SJCRH30 (cell line): Measurements from ENCODE around the gene CFAP20DC. TPM values are rescaled to one million over a fixed set of nuclear protein-coding genes. Genes with fewer than 3 reads are reported as not detected.
"Not testable (repeated sequence)": the region's sequence is repeated elsewhere in the genome, so short reads cannot be mapped to it uniquely, and the experiment has no call there.

Source experiments
- DNase-seq, 2 experiments: peaks; one replicate each; pipeline ENCODE4 v3.0.0-alpha.2; 2015 to 2020
- H3K27ac ChIP-seq: fragments of 250-450 bp; sonication (Bioruptor Pico); 2 replicates; pipeline ENCODE4 v1.5.1; 2020; ENCODE audit warnings: mild to moderate bottlenecking, moderate library complexity
- H3K27me3 ChIP-seq: fragments of 250-450 bp; sonication (Bioruptor Pico); 2 replicates; pipeline ENCODE4 v1.5.1; 2020; ENCODE audit warnings: mild to moderate bottlenecking, moderate library complexity
- H3K36me3 ChIP-seq: fragments of 250-450 bp; sonication (Bioruptor Pico); 2 replicates; pipeline ENCODE4 v1.5.1; 2020; ENCODE audit warnings: mild to moderate bottlenecking, moderate library complexity
- H3K4me1 ChIP-seq: fragments of 250-450 bp; sonication (Bioruptor Pico); 2 replicates; pipeline ENCODE4 v1.5.1; 2020; ENCODE audit warnings: mild to moderate bottlenecking, moderate library complexity
- H3K4me3 ChIP-seq: fragments of 250-450 bp; sonication (Bioruptor Pico); 2 replicates; pipeline ENCODE4 v1.5.1; 2020; ENCODE audit warnings: mild to moderate bottlenecking, moderate library complexity
- H3K9me3 ChIP-seq: fragments of 250-450 bp; sonication (Bioruptor Pico); replicated peaks from 2 replicates; pipeline ENCODE4 v1.5.1; 2020; ENCODE audit warnings: mild to moderate bottlenecking, moderate library complexity
- total RNA-seq: library from RNA; depleted of rRNA; stranded (reverse); fragments of >200 nt; shearing (Covaris generic); gene quantifications from 2 replicates; pipeline ENCODE4 v1.2.3, GENCODE V29; 2014

Gene CFAP20DC
- total RNA-seq, 1 experiment from 2014 or later, result not detected

DNA sequence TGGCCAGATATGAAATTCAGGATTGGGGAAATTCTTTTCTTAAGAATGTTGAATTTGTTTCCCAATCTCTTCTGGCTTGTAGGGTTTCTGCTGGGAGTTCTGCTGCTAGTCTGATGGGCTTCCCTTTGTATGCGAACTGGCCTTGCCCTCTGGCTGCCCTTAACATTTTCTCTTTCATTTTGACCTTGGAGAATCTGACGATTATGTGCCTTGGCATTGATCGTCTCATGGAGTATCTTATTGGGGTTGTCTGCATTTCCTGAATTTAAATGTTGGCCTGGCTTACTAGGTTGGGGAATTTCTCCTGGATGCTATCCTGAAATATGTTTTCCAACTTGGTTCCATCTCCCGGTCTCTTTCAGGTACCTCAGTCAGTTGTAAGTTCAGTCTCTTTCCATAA lies 152.2 kb downstream of the CFAP20DC start:
- DNase-seq, result no peak
- Histone ChIP-seq H3K4me1 (0 out of 2 replicates have a peak, but pooled peaks cover 3% of the 10 kb centered on the region), H3K4me3 (no peak overlapping the region), H3K9me3 (no peaks in the 10 kb centered on the region), H3K36me3 (no peaks in the 10 kb centered on the region), H3K27me3 (no peaks in the 10 kb centered on the region), H3K27ac (no peak overlapping the region)

GRCh38 chr3:58895678-58896077 lies 154.1 kb downstream of the CFAP20DC start:
- not testable (repeated sequence) for H3K27ac ChIP-seq, DNase-seq, H3K36me3 ChIP-seq, H3K9me3 ChIP-seq, H3K27me3 ChIP-seq, H3K4me1 ChIP-seq, H3K4me3 ChIP-seq

- not testable (repeated sequence) for DNase-seq, H3K9me3 ChIP-seq
Observed at GRCh38 chr3:58892526-58892925, 157.3 kb downstream of the CFAP20DC start.

DNA sequence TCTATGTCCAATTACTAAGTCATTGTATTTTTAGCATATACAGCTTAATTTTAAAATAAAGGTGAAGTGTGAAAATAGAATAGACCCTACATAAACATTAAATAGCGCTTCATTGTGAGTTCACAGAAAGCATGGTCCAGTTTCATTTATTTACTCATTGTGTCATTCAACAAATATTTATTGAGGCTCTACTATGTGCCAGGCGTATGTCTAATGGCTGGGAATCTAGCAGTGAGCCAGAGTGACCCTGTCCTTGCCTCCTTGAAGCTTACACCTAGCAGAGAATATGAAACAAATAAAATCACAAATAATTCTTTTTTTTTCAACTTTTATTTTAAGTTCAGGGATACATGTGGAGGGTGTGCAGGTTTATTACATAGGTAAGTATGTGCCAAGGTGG lies 161.7 kb downstream of the CFAP20DC start:
- no peaks in the 10 kb centered on the region for H3K27me3 ChIP-seq
- H3K4me3 ChIP-seq, result no peak overlapping the region
- H3K9me3 ChIP-seq, result no peaks in the 10 kb centered on the region
- no peak for DNase-seq
- no peaks in the 10 kb centered on the region for H3K4me1 ChIP-seq
- no peaks in the 10 kb centered on the region for H3K36me3 ChIP-seq
- no peak overlapping the region for H3K27ac ChIP-seq

More at GRCh38 chr3:58892526-58892925, 157.3 kb downstream of the CFAP20DC start:
- not testable (repeated sequence) for H3K4me3 ChIP-seq, H3K4me1 ChIP-seq, H3K27me3 ChIP-seq, H3K36me3 ChIP-seq, H3K27ac ChIP-seq

- no peak for DNase-seq
- Histone ChIP-seq H3K4me1 (no peaks in the 10 kb centered on the region), H3K36me3 (no peaks in the 10 kb centered on the region), H3K4me3 (no peak overlapping the region), H3K27me3 (no peaks in the 10 kb centered on the region), H3K27ac (no peak overlapping the region), H3K9me3 (no peaks in the 10 kb centered on the region)
Observed at GRCh38 chr3:58884453-58884852, 165.4 kb downstream of the CFAP20DC start.

GRCh38 chr3:58880182-58880581 lies 169.6 kb downstream of the CFAP20DC start:
- DNase-seq, result no peak
- Histone ChIP-seq H3K4me3 (no peak overlapping the region), H3K9me3 (no peaks in the 10 kb centered on the region), H3K27me3 (no peaks in the 10 kb centered on the region), H3K36me3 (no peaks in the 10 kb centered on the region), H3K27ac (no peak overlapping the region), H3K4me1 (no peaks in the 10 kb centered on the region)

DNA sequence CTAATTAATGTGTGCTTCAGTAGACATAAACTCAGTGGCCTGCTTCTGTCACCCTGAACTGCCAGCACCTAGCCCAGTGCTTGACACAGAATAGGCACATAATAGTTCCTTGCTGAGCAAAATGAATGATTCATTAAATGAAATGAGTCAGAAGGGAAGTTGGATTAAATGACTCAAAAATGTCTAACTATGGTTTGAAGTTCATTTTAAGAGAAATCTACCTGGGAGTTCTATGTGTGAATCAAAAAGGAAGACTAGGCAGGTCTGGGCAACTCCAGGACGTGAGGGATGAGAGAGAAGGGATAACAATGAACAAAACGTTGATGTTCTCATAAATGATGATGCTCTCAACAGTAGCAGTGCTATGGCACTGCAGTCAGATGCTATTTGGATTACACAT lies 175.0 kb downstream of the CFAP20DC start:
- H3K4me3 ChIP-seq, result no peak overlapping the region
- no peak overlapping the region for H3K27ac ChIP-seq
- H3K27me3 ChIP-seq, result no peaks in the 10 kb centered on the region
- DNase-seq, result no peak
- no peaks in the 10 kb centered on the region for H3K4me1 ChIP-seq
- H3K36me3 ChIP-seq, result no peaks in the 10 kb centered on the region
- H3K9me3 ChIP-seq, result no peaks in the 10 kb centered on the region

GRCh38 chr3:58874248-58874741 lies 175.5 kb downstream of the CFAP20DC start:
- H3K9me3 ChIP-seq, result no peaks in the 10 kb centered on the region
- H3K27me3 ChIP-seq, result no peaks in the 10 kb centered on the region
- H3K36me3 ChIP-seq, result no peaks in the 10 kb centered on the region
- H3K27ac ChIP-seq, result no peak overlapping the region
- H3K4me3 ChIP-seq, result no peak overlapping the region
- no peaks in the 10 kb centered on the region for H3K4me1 ChIP-seq
- no peak for DNase-seq

DNA sequence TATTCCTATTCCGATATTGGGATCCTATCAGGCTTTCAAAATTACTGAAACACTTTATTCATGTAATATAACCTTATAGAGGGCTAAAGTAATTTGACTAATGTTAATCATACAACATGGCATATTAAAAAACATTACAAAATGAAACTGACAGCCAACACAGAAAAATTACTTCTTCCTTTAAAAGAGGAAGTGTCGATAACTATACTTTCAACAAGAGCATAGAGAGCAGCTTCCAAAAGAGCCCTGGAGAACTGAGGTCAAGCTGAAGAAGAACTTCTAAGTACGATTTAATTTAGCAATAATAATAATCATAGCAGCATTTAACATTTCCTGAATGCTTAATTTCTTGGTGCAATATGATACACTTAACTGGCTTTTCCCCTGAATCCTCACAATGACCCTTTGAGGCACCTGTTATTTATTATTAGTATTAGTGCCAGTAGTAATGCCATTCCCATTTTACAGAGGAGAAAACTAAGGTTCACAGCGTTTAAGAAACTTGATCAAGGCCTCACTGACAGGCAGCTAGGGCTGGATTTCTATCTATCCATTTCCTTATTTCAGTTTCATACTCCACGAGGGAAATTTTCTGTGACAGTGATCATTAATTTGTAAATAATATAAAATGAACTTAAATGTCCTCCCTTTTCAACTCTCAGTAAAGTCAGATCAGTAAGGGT lies 181.6 kb downstream of the CFAP20DC start:
- Histone ChIP-seq H3K27me3 (no peaks in the 10 kb centered on the region), H3K36me3 (no peaks in the 10 kb centered on the region), H3K27ac (no peak overlapping the region), H3K9me3 (no peaks in the 10 kb centered on the region), H3K4me1 (no peaks in the 10 kb centered on the region), H3K4me3 (no peak overlapping the region)
- DNase-seq, result no peak

- Histone ChIP-seq H3K27me3 (no peaks in the 10 kb centered on the region), H3K9me3 (no peaks in the 10 kb centered on the region), H3K4me1 (no peaks in the 10 kb centered on the region), H3K4me3 (no peak overlapping the region), H3K27ac (no peak overlapping the region), H3K36me3 (no peaks in the 10 kb centered on the region)
- DNase-seq, result no peak
Observed at GRCh38 chr3:58867621-58868020, 182.2 kb downstream of the CFAP20DC start.

DNA sequence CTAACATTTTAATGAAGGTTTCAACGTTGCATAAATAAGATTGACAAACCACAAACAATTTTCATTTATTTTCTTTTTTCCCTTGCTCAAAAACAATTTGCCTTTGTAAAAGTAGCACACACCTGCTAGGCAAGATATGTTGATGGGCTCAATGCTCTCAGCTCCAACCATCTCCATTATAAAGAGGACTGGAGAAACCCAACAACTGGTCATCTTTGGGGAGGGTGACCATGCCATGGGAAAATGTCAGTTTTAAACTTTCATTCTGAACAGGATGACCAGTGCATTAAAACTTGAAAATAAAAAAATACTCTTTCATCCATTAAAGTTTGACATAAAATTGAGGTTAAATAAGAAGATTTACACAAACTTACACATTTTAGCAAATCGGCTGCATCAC lies 183.7 kb downstream of the CFAP20DC start:
- Histone ChIP-seq H3K36me3 (no peaks in the 10 kb centered on the region), H3K9me3 (no peaks in the 10 kb centered on the region), H3K4me3 (no peak overlapping the region), H3K27ac (no peak overlapping the region), H3K27me3 (no peaks in the 10 kb centered on the region), H3K4me1 (no peaks in the 10 kb centered on the region)
- no peak for DNase-seq

- Histone ChIP-seq H3K36me3 (no peaks in the 10 kb centered on the region), H3K4me3 (no peak overlapping the region), H3K9me3 (no peaks in the 10 kb centered on the region), H3K27ac (no peak overlapping the region), H3K4me1 (no peaks in the 10 kb centered on the region), H3K27me3 (no peaks in the 10 kb centered on the region)
- no peak for DNase-seq
Observed at GRCh38 chr3:58864480-58864879, 185.3 kb downstream of the CFAP20DC start.

DNA sequence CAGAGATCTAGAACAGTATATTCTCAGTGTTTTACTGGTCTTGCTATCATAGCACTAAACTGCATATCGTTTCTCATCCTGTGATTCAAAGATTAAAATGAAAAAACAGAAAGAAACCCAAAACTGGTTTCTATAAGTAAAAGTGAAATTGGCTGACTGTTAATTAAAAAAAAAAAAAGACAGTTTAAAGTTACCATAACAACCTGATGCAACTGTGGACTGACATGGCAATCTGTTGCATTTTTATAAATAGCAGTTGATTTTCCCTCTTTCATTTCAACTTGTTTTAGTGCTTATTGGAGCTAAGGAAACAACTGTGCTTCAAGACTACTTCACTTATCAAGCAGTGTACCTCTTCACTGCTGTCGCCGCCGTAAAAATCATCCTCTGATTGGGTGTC lies 186.6 kb downstream of the CFAP20DC start:
- Histone ChIP-seq H3K4me1 (no peaks in the 10 kb centered on the region), H3K27ac (no peak overlapping the region), H3K9me3 (no peaks in the 10 kb centered on the region), H3K36me3 (no peaks in the 10 kb centered on the region), H3K27me3 (no peaks in the 10 kb centered on the region), H3K4me3 (no peak overlapping the region)
- no peak for DNase-seq

- no peak overlapping the region for H3K27ac ChIP-seq
- H3K4me3 ChIP-seq, result no peak overlapping the region
- no peaks in the 10 kb centered on the region for H3K27me3 ChIP-seq
- H3K36me3 ChIP-seq, result no peaks in the 10 kb centered on the region
- H3K4me1 ChIP-seq, result no peaks in the 10 kb centered on the region
- DNase-seq, result no peak
- no peaks in the 10 kb centered on the region for H3K9me3 ChIP-seq
Observed at GRCh38 chr3:58861551-58861950, 188.3 kb downstream of the CFAP20DC start.

DNA sequence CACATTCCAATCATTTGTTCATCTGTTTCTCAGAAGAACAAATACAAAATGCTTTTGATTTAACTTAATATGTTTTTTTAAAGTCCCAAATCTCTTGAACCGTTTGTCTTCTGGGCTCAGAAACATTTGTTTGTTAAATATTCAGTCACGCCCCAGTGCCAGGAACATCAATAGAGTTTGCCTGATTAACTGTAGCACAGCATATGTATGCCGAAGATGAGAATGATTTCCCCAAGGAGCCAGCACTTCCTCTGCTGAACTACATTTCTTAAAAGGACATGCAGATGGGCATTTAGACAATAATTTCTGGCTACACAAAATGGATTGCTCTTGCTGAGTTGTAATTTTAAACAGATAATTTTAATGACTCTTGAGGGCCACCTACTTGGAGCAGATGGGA lies 191.7 kb downstream of the CFAP20DC start:
- Histone ChIP-seq H3K4me1 (no peaks in the 10 kb centered on the region), H3K4me3 (no peak overlapping the region), H3K27ac (no peak overlapping the region), H3K27me3 (no peaks in the 10 kb centered on the region), H3K9me3 (no peaks in the 10 kb centered on the region), H3K36me3 (no peaks in the 10 kb centered on the region)
- no peak for DNase-seq

GRCh38 chr3:58857402-58857801 lies 192.4 kb downstream of the CFAP20DC start:
- no peak overlapping the region for H3K4me3 ChIP-seq

More at GRCh38 chr3:58857402-58857801, 192.4 kb downstream of the CFAP20DC start:
- no peak overlapping the region for H3K27ac ChIP-seq
- no peaks in the 10 kb centered on the region for H3K27me3 ChIP-seq
- H3K9me3 ChIP-seq, result no peaks in the 10 kb centered on the region
- no peaks in the 10 kb centered on the region for H3K36me3 ChIP-seq
- no peak for DNase-seq
- H3K4me1 ChIP-seq, result no peaks in the 10 kb centered on the region
